ENCODE measurements around the gene NTNG1.

GRCh38 chr1:107394301-107394700 lies 253.5 kb downstream of the NTNG1 start:
- no peak for TF ChIP-seq GATA2 (IDR thresholded peaks at IDR 0.05; ENCODE audit: low read depth, low read length)
- TF ChIP-seq GATA3 (IDR thresholded peaks at IDR 0.05; ENCODE audit: low read depth, low read length) = no peak

All from SH-SY5Y (cell line).